Astrocyte of the cerebellum (primary cell): Measurements from ENCODE around the gene NISCH.

Experiments used
- DNase-seq: peaks from one replicate; pipeline ENCODE4 v3.0.0-alpha.2; 2011; ENCODE audit warnings: low read depth
- H3K4me3 ChIP-seq: 2 replicates; pipeline ENCODE4 v1.5.1; 2011; ENCODE audit warnings: mild to moderate bottlenecking, low read depth, low read length, moderate library complexity
- CTCF ChIP-seq: IDR thresholded peaks from 2 replicates; pipeline ENCODE4 v1.5.1; 2012; ENCODE audit warnings: low read length, low read depth, moderate library complexity, mild to moderate bottlenecking; ENCODE audit errors: missing control alignments
- in situ Hi-C: cut with HindIII; loops from 2 replicates; pipeline ENCODE4 v1.10.0; 2017; ENCODE audit warnings: low sequenced_read_pairs

Gene NISCH

GRCh38 chr3:52438579-52439425, 16.6 kb upstream of the NISCH start:
- H3K4me3 ChIP-seq, result no peak overlapping the region
- TF ChIP-seq CTCF, result no peak
- in situ Hi-C loops, result no loop called here
- no peak for DNase-seq

- no peak for DNase-seq
- TF ChIP-seq CTCF, result no peak
- no peak overlapping the region for H3K4me3 ChIP-seq
- in situ Hi-C loops, result no loop called here
Observed at GRCh38 chr3:52439426-52440248, 15.8 kb upstream of the NISCH start.

- no peak for TF ChIP-seq CTCF
- in situ Hi-C loops, result no loop called here
- no peak for DNase-seq
- no peak overlapping the region for H3K4me3 ChIP-seq
Observed at GRCh38 chr3:52440249-52440551, 15.2 kb upstream of the NISCH start.

GRCh38 chr3:52440671-52441070, 14.7 kb upstream of the NISCH start:
- in situ Hi-C loops, result no loop called here
- no peak overlapping the region for H3K4me3 ChIP-seq
- no peak for DNase-seq
- TF ChIP-seq CTCF, result no peak

GRCh38 chr3:52441091-52441771, 14.2 kb upstream of the NISCH start:
- in situ Hi-C loops, result no loop called here
- no peak overlapping the region for H3K4me3 ChIP-seq
- TF ChIP-seq CTCF, result no peak
- DNase-seq, result no peak

- in situ Hi-C loops, result no loop called here
- no peak for TF ChIP-seq CTCF
- no peak overlapping the region for H3K4me3 ChIP-seq
- DNase-seq, result no peak
Observed at GRCh38 chr3:52441772-52442332, 13.6 kb upstream of the NISCH start.
